Stimulated activated CD4-positive, alpha-beta T cell treated with anti-CD3 and anti-CD28 coated beads, Interleukin-4, amount 100 ng/mL, for 1 hour (primary cell): ENCODE measurements around the gene PATJ.

Experiments
- DNase-seq: peaks from one replicate; pipeline ENCODE4 v3.0.0-alpha.2; 2020

Gene PATJ

GRCh38 chr1:62221171-62221570, 478.9 kb downstream of the PATJ start:
- no peak for DNase-seq

- no peak for DNase-seq
These were observed 480.0 kb downstream of the PATJ start for GRCh38 chr1:62222321-62222720.

- DNase-seq = no peak
These were observed 481.9 kb downstream of the PATJ start for GRCh38 chr1:62224182-62224581.

- no peak for DNase-seq
These were observed 485.2 kb downstream of the PATJ start for GRCh38 chr1:62227496-62227895.
